Neuron (in vitro differentiated cells): ENCODE data around the gene EIF4G1.

ENCODE experiments used
- H2AFZ ChIP-seq: one replicate; pipeline ENCODE4 v1.6.1; 2013; ENCODE audit warnings: low read depth, mild to moderate bottlenecking, inconsistent platforms, low read length, moderate library complexity
- H3K27me3 ChIP-seq: one replicate; pipeline ENCODE4 v1.6.1; 2013; ENCODE audit warnings: low read length; ENCODE audit not compliant: insufficient read depth
- H3K36me3 ChIP-seq: one replicate; pipeline ENCODE4 v1.6.1; 2013; ENCODE audit warnings: low read length; ENCODE audit not compliant: insufficient read depth
- H3K4me1 ChIP-seq: one replicate; pipeline ENCODE4 v1.6.1; 2013; ENCODE audit warnings: low read length; ENCODE audit not compliant: insufficient read depth
- H3K4me3 ChIP-seq: 2 replicates; pipeline ENCODE4 v1.5.1; 2013; ENCODE audit warnings: mild to moderate bottlenecking, low read length, moderate library complexity
- H3K9me3 ChIP-seq: one replicate; pipeline ENCODE4 v1.6.1; 2013; ENCODE audit warnings: low read length

The EIF4G1 gene

DNA sequence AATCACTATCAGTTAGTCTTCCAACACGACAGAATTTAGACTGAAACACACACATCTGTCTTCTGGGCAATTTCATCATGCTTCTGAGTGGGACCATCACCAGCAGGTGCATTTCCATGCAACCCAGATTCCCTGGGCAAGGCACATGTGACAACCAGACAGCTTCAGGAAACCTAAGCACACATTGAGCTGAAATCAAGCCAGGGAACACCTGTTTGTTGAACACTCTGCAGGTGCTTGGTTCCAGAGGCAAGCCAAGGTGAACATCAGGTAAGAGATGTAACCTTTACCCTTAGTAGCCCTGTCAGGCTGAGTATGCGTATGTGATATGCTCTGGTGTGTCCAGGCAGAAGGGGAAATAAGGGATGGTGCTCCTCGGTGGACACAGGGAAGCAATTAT is 18.6 kb upstream of the EIF4G1 start:
- Histone ChIP-seq H2AFZ (no peak overlapping the region), H3K36me3 (peaks cover 7% of the 10 kb centered on the region), H3K4me1 (peaks cover 12% of the 10 kb centered on the region), H3K4me3 (no peak overlapping the region), H3K27me3 (peaks cover 30% of the 10 kb centered on the region), H3K9me3 (no peaks in the 10 kb centered on the region)

DNA sequence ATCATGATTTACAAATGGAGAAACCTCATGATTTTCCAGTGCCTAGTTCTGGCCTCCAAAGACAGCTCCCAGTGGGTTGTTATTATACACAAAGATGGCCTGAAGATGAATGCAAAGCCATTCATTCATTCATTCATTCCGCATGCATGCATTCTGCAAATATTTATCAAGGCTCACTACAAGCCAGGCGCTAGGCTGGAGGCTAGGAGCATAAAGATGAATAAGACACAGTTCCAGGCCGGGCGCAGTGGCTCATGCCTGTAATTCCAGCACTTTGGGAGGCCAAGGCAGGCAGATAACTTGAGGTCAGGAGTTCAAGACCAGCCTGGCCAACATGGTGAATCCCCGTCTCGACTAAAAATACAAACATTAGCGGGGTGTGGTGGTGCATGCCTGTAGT is 17.8 kb upstream of the EIF4G1 start:
- Histone ChIP-seq H2AFZ (no peak overlapping the region), H3K4me3 (no peak overlapping the region), H3K9me3 (no peaks in the 10 kb centered on the region), H3K36me3 (peaks cover 13% of the 10 kb centered on the region), H3K4me1 (peaks cover 12% of the 10 kb centered on the region), H3K27me3 (peaks cover 25% of the 10 kb centered on the region)

DNA sequence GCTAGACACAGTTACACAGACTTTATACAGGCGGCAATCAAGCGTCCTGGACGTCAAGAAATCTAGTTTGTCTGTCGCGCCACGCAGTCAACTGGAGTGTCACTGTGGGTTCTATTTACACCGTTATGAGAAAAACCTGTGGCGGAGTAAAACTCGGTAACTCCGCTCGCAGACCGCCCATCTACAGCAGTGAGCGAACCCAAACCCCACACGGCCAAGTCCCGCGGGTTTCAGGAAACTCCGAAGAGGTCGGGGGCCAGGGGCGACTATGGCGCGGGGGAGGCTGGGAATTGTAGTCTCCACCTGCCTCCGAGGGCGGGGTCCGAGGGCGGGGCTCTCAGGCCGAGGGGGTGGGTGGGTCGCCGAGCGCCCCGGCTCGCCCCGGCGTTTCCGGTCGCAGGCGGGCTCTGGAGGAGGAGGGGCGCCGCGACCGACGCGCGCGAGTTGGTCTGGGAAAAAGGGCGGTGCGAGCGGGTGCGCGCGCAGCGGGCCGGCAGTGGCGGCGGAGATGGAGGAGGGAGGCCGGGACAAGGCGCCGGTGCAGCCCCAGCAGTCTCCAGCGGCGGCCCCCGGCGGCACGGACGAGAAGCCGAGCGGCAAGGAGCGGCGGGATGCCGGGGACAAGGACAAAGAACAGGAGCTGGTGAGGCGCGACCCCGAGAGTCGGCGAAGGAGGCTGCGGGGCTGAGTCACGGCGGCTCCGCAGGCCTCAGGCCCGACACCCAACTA is 15.5 kb upstream of the EIF4G1 start, which contains the start of gene PSMD2:
Gene PSMD2 (plus strand): TSS at position 483 of the 729 bp plus-strand sequence. CDS start 26 bp downstream, at position 509.
- Histone ChIP-seq H3K36me3 (peaks cover 36% of the 10 kb centered on the region), H3K27me3 (peaks cover 7% of the 10 kb centered on the region), H3K4me1 (peaks cover 12% of the 10 kb centered on the region), H2AFZ (peak within 1 kb of the TSS; percentile 99), H3K9me3 (no peaks in the 10 kb centered on the region), H3K4me3 (peak within 1 kb of the TSS; percentile 93)

DNA sequence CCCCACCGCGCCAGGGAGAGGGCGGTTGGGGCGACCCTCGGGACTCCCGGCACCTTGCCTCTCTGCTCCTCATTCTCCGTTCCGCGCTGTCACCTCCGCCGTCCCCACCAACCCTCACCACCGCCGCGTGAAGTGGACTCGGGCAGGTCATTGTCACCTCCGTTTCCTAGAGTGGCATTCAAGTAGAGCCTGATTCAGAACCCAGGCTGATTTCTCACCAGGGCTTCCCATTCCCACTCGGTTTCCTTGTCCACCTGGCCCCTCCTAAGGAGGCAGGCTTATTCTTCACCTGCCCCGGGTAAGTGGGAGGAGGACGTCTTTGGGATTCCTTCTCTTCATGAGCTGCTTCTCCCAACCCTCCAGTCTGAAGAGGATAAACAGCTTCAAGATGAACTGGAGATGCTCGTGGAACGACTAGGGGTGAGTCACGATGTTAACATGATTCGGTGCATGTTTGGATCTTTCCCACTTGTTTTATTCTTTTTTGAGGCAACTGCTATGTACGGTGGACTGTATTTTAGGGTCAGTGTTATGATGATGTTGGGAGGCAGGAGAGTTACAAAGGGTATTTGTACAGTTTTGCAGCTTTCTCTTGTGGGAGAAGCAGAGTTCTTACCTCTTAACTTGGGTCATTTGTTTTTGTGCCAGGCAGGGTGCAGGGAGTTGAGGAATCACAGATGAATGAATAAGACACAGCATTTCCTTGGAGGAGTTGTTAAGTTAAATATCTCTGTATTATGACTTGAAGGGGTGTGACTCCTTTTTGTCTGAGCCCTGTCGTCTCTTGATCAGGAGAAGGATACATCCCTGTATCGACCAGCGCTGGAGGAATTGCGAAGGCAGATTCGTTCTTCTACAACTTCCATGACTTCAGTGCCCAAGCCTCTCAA is 14.7 kb upstream of the EIF4G1 start:
- peaks cover 4% of the 10 kb centered on the region for H3K27me3 ChIP-seq
- peaks cover 44% of the 10 kb centered on the region for H3K36me3 ChIP-seq
- no peaks in the 10 kb centered on the region for H3K9me3 ChIP-seq
- peaks cover 12% of the 10 kb centered on the region for H3K4me1 ChIP-seq
- peak overlapping the region; percentile 76 for H3K4me3 ChIP-seq
- peak overlapping the region; percentile 50 for H2AFZ ChIP-seq

DNA sequence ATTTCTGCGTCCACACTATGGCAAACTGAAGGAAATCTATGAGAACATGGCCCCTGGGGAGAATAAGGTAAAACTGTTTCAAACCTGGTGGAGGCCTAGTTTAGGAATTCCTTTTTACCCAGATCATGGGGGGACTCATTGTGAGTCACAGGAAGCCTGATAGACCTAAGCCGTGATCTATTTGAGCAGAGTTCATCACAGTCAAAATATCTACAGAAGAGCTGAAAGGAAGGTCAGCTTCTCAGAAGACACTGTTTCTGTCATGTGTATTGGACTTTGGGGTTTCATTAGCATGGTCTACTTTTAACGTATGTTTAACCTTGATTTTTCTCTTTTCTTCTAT is 14.1 kb upstream of the EIF4G1 start:
- H3K27me3 ChIP-seq = no peaks in the 10 kb centered on the region
- no peak overlapping the region for H2AFZ ChIP-seq
- no peaks in the 10 kb centered on the region for H3K9me3 ChIP-seq
- peaks cover 49% of the 10 kb centered on the region for H3K36me3 ChIP-seq
- peak overlapping the region; percentile 76 for H3K4me3 ChIP-seq
- peaks cover 12% of the 10 kb centered on the region for H3K4me1 ChIP-seq

DNA sequence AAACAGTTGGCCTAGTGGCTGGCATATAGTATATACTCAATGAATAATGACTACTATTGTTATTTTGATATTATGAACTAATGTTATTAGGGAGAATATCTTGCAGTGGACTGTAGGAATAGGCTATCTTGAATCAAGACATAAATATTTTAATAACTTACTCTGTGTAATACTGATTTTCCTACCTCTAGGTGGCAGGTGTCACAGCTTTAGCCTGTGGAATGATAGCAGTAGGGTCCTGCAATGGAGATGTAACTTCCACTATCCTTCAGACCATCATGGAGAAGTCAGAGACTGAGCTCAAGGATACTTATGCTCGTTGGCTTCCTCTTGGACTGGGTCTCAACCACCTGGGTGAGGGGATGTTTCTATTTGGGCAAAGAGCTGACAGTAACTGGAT is 8.8 kb upstream of the EIF4G1 start:
- peaks cover 85% of the 10 kb centered on the region for H3K36me3 ChIP-seq
- no peak overlapping the region for H3K4me3 ChIP-seq
- H3K27me3 ChIP-seq = no peaks in the 10 kb centered on the region
- no peak overlapping the region for H2AFZ ChIP-seq
- peaks cover 2% of the 10 kb centered on the region for H3K4me1 ChIP-seq
- H3K9me3 ChIP-seq = no peaks in the 10 kb centered on the region

DNA sequence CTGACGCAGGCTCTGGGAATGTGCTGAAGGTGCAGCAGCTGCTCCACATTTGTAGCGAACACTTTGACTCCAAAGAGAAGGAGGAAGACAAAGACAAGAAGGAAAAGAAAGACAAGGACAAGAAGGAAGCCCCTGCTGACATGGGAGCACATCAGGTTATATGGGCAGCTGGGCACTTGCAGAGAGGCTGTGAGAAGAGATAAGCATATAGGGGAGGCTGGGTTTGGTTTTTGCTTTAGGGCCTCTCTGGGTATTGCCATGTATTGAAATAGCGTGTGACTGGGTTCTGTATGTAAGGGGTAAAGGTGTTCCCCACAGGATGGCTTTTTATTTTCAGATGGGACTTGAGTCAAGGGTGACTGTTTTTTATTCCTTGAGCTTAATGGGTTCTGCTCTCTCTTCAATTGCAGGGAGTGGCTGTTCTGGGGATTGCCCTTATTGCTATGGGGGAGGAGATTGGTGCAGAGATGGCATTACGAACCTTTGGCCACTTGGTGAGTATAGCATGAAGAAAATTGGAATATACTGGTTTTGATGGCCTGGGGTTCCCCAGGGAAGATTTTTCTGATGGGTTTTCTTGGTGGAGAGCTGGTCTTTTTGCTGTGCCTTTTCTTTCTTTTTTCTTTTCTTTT is 7.9 kb upstream of the EIF4G1 start:
- H3K4me3 ChIP-seq = no peak overlapping the region
- H3K36me3 ChIP-seq = peaks cover 79% of the 10 kb centered on the region
- no peaks in the 10 kb centered on the region for H3K4me1 ChIP-seq

DNA sequence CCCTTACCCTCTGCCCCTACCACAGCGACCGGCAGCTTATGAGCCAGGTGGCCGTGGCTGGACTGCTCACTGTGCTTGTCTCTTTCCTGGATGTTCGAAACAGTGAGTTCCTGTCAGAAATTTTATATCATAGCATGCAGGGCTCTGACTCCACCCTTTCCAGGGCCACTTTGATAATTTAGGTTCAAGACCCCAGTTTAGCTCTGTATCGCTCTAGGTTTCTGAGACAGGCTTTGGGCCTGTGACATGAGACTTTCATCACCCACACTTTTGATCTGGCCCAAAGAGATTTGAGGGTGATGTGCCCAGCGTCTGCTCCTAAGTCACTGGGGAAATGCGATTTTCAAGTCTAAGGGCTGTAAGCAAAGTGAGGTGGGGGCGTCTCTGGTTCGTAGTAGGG is 6.5 kb upstream of the EIF4G1 start:
- no peaks in the 10 kb centered on the region for H3K4me1 ChIP-seq
- no peaks in the 10 kb centered on the region for H3K27me3 ChIP-seq
- H3K36me3 ChIP-seq = peaks cover 64% of the 10 kb centered on the region
- no peak overlapping the region for H3K4me3 ChIP-seq
- H2AFZ ChIP-seq = no peak overlapping the region
- no peaks in the 10 kb centered on the region for H3K9me3 ChIP-seq

More for the DNA sequence above, 7.9 kb upstream of the EIF4G1 start:
- no peaks in the 10 kb centered on the region for H3K27me3 ChIP-seq
- H2AFZ ChIP-seq = no peak overlapping the region
- no peaks in the 10 kb centered on the region for H3K9me3 ChIP-seq

DNA sequence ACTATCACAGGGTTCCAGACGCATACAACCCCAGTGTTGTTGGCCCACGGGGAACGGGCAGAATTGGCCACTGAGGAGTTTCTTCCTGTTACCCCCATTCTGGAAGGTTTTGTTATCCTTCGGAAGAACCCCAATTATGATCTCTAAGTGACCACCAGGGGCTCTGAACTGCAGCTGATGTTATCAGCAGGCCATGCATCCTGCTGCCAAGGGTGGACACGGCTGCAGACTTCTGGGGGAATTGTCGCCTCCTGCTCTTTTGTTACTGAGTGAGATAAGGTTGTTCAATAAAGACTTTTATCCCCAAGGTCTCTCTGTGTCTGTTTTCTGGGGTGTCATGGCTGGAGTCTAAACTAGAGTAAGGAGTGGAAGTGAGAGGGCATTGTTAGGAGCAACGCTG is 5.7 kb upstream of the EIF4G1 start:
- peaks cover 56% of the 10 kb centered on the region for H3K36me3 ChIP-seq
- no peaks in the 10 kb centered on the region for H3K9me3 ChIP-seq
- H3K4me1 ChIP-seq = no peaks in the 10 kb centered on the region
- no peak overlapping the region for H2AFZ ChIP-seq
- H3K4me3 ChIP-seq = no peak overlapping the region
- no peaks in the 10 kb centered on the region for H3K27me3 ChIP-seq

DNA sequence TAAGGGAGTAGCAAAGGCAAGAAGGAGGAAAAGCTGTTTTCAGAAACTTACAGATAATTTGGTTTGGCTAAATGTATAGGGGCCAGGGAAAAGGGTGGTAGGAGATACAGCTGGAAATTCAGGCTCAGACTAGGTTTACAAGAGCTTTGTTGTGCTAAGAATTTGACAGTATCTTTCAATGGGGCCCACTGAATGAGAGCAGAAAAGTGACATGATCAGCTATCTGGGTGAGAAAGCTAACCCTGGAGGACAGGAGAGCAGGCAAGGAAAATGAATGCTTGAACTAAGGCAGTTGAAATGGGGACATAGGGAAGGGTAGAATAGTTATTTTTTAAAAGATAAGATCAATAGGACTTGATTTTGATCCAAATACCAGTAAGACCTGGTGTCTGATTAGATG is 2.8 kb upstream of the EIF4G1 start:
- H3K4me3 ChIP-seq = no peak overlapping the region
- peaks cover 16% of the 10 kb centered on the region for H3K4me1 ChIP-seq
- H3K27me3 ChIP-seq = no peaks in the 10 kb centered on the region
- H2AFZ ChIP-seq = no peak overlapping the region
- no peaks in the 10 kb centered on the region for H3K9me3 ChIP-seq
- H3K36me3 ChIP-seq = peaks cover 38% of the 10 kb centered on the region

DNA sequence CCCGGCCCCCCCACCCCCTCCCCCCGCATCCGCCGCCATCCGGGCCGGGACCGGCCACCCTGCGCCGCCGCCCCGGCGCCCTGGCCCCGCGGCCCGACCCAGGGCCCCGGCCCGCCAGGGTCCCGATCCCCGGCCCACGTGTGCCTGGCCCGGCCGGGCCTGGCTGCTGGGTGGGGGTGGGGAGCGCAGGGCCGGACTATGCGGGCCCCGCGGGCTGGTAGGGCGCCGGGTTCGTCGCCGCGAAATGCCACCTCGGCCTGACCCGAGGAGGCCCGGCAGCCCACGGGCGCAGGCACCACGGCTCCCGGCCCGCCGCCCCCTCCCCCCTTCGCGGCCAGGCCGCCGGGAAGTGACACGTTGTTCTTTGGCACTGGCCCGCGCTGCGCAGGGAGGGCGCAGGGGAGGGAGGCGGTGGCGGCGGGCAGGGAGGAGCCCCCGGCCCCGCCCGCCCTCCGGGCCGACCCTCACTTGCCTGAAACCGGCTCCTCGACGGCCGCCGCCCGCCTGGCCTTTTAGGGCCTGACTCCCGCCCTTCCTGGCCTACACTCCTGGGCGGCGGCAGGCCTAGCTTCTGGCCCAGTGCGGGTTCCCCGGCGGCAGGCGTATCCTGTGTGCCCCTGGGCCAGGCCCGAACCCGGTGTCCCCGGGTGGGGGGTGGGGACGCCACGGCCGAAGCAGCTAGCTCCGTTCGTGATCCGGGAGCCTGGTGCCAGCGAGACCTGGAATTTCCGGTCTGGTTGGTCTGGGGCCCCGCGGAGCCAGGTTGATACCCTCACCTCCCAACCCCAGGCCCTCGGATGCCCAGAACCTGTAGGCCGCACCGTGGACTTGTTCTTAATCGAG is 515 bp downstream of the EIF4G1 start:
- Histone ChIP-seq H3K9me3 (no peaks in the 10 kb centered on the region), H3K36me3 (peaks cover 34% of the 10 kb centered on the region), H3K4me3 (peak overlapping the region; percentile 67), H3K4me1 (peaks cover 20% of the 10 kb centered on the region), H2AFZ (no peak overlapping the region), H3K27me3 (no peaks in the 10 kb centered on the region)

DNA sequence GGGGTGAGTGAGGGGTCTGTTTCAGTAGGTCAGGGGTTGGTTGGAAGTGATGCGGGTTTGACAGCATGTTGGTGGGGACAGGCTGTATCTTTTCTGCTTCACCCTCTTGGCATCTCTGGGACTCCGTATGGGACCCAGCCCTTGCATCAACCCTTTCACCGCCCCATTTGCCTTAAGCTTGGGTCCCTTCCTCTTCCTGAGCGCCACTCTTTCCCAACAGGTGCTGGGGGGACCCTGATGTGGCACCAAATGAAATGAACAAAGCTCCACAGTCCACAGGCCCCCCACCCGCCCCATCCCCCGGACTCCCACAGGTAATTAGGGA is 1.1 kb downstream of the EIF4G1 start:
- Histone ChIP-seq H3K36me3 (peaks cover 36% of the 10 kb centered on the region), H3K4me1 (peaks cover 20% of the 10 kb centered on the region), H3K27me3 (no peaks in the 10 kb centered on the region), H3K9me3 (no peaks in the 10 kb centered on the region), H2AFZ (no peak overlapping the region), H3K4me3 (peak overlapping the region; percentile 67)
